IPS-18a (cell line): ENCODE measurements around the gene TMEM245.
"Not testable (repeated sequence)": the region's sequence is repeated elsewhere in the genome, so short reads cannot be mapped to it uniquely, and the experiment has no call there.

Source experiments
- H3K27ac ChIP-seq: one replicate; pipeline ENCODE4 v1.5.1; 2013; ENCODE audit warnings: low read length
- H3K27me3 ChIP-seq: one replicate; pipeline ENCODE4 v1.6.1; 2013; ENCODE audit warnings: mild to moderate bottlenecking, low read length; ENCODE audit not compliant: control insufficient read depth, insufficient read depth
- H3K36me3 ChIP-seq: one replicate; pipeline ENCODE4 v1.6.1; 2013; ENCODE audit warnings: low read depth, low read length; ENCODE audit not compliant: control insufficient read depth
- H3K4me1 ChIP-seq: one replicate; pipeline ENCODE4 v1.6.1; 2013; ENCODE audit warnings: low read depth, low read length; ENCODE audit not compliant: control insufficient read depth
- H3K4me3 ChIP-seq: one replicate; pipeline ENCODE4 v1.5.1; 2013; ENCODE audit warnings: low read length
- H3K9ac ChIP-seq: one replicate; pipeline ENCODE4 v1.6.1; 2013; ENCODE audit warnings: mild to moderate bottlenecking, low read length, moderate library complexity
- H3K9me3 ChIP-seq: one replicate; pipeline ENCODE4 v1.6.1; 2013; ENCODE audit warnings: low read depth, low read length; ENCODE audit not compliant: control insufficient read depth

Gene TMEM245

DNA sequence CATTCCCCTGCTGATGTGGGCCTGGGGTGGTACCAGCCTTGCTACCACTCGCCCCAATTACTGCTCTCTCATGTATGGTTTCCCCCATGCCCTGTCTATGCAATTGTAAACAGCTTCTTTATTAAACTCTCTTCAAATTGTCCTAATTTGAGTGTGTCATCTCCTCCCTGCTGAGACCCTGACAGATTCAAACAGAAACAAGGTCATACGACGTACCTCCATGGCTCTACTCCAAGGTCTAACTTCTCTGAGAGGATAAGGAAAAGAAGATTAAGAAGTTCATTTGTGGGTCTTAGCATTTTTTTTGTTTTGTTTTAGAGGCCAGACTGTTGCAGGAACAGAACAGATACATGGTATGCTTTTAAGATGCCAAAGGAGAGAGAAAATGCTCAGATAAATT lies 147.6 kb downstream of the TMEM245 start:
- Histone ChIP-seq H3K4me3 (no peak overlapping the region), H3K27me3 (no peaks in the 10 kb centered on the region), H3K9ac (no peak overlapping the region), H3K9me3 (no peaks in the 10 kb centered on the region), H3K4me1 (no peaks in the 10 kb centered on the region), H3K27ac (no peak overlapping the region), H3K36me3 (peaks cover 9% of the 10 kb centered on the region)

DNA sequence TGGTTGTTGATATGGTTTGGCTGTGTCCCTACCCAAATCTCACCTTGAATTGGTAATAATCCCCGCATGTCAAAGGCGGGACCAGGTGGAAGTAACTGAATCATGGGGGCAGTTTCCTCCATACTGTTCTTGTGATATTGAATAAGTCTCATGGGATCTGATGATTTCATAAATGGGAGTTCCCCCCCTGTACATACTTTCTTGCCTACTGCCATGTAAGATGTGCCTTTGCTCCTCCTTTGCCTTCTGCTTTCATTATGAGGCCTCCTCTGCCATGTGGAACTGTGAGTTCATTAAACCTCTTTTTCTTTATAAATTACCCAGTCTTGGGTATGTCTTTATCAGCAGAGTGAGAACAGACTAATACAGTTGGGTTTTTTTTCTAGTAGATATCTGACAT lies 148.4 kb downstream of the TMEM245 start:
- not testable (repeated sequence) for H3K27me3 ChIP-seq, H3K4me1 ChIP-seq, H3K9me3 ChIP-seq, H3K27ac ChIP-seq, H3K36me3 ChIP-seq, H3K9ac ChIP-seq, H3K4me3 ChIP-seq

DNA sequence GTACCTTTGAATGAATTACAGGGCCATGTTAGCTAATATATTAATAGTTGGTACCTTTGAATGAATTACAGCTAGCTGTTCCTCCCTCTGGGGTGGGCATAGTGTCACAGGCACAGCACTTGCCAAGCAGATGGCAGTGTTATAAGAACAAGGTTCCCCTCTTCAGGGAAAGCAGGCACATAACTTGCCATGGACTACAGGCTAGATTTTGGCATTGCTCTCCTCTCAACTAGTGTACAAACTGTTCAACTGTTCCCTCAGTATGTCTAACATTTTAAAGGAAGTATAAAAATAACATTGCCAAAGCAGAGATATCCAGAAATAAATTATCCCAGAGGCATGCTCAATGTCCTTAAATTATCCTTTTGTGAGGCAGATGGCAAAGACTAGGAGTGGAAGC lies 151.8 kb downstream of the TMEM245 start:
- Histone ChIP-seq H3K9ac (no peak overlapping the region), H3K4me1 (no peaks in the 10 kb centered on the region), H3K36me3 (peaks cover 6% of the 10 kb centered on the region), H3K27me3 (no peaks in the 10 kb centered on the region), H3K9me3 (no peaks in the 10 kb centered on the region), H3K4me3 (no peak overlapping the region), H3K27ac (no peak overlapping the region)
